Stimulated activated CD4-positive, alpha-beta T cell treated with anti-CD3 and anti-CD28 coated beads, Interleukin-4, amount 100 ng/mL, for 48 hours (primary cell): ENCODE measurements around the gene AP4E1.
"Not testable (repeated sequence)": the region's sequence is repeated elsewhere in the genome, so short reads cannot be mapped to it uniquely, and the experiment has no call there.

Experiments
- DNase-seq, 2 donors: peaks; one replicate each; pipeline ENCODE4 v3.0.0-alpha.2; 2020; ENCODE audit warnings: low read depth in 2 of 2

The AP4E1 gene

GRCh38 chr15:51023499-51023898 is 115.0 kb downstream of the AP4E1 start:
- no peak for DNase-seq

- no peak for DNase-seq
These were observed 116.4 kb downstream of the AP4E1 start for GRCh38 chr15:51024735-51025453.

- no peak for DNase-seq
These were observed 117.0 kb downstream of the AP4E1 start for GRCh38 chr15:51025454-51025846.

GRCh38 chr15:51030649-51031316 is 122.3 kb downstream of the AP4E1 start:
- DNase-seq, result no peak

GRCh38 chr15:51037474-51037873 is 129.0 kb downstream of the AP4E1 start:
- DNase-seq, result not testable (repeated sequence)

- no peak for DNase-seq
These were observed 129.9 kb downstream of the AP4E1 start for GRCh38 chr15:51038162-51038973.

- DNase-seq, result no peak
These were observed 130.5 kb downstream of the AP4E1 start for GRCh38 chr15:51038974-51039319.

GRCh38 chr15:51044037-51044727 is 135.7 kb downstream of the AP4E1 start:
- DNase-seq, result no peak

- no peak for DNase-seq
These were observed 137.5 kb downstream of the AP4E1 start for GRCh38 chr15:51046016-51046415.

- DNase-seq, result no peak
These were observed 138.4 kb downstream of the AP4E1 start for GRCh38 chr15:51046799-51047449.

GRCh38 chr15:51048308-51048707 is 139.8 kb downstream of the AP4E1 start:
- no peak for DNase-seq

GRCh38 chr15:51049081-51049480 is 140.6 kb downstream of the AP4E1 start:
- DNase-seq, result no peak

GRCh38 chr15:51051776-51052175 is 143.3 kb downstream of the AP4E1 start:
- DNase-seq, result no peak

GRCh38 chr15:51053571-51053970 is 145.1 kb downstream of the AP4E1 start:
- no peak for DNase-seq

- DNase-seq, result no peak
These were observed 146.1 kb downstream of the AP4E1 start for GRCh38 chr15:51054535-51054934.
